GM04503 (cell line): ENCODE data around the gene G6PC2.
"Not testable (repeated sequence)": the region's sequence is repeated elsewhere in the genome, so short reads cannot be mapped to it uniquely, and the experiment has no call there.

Source experiments
- DNase-seq: peaks from one replicate; pipeline ENCODE4 v3.0.0-alpha.2; 2012; ENCODE audit warnings: low read depth

Gene G6PC2, protein sequence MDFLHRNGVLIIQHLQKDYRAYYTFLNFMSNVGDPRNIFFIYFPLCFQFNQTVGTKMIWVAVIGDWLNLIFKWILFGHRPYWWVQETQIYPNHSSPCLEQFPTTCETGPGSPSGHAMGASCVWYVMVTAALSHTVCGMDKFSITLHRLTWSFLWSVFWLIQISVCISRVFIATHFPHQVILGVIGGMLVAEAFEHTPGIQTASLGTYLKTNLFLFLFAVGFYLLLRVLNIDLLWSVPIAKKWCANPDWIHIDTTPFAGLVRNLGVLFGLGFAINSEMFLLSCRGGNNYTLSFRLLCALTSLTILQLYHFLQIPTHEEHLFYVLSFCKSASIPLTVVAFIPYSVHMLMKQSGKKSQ

DNA sequence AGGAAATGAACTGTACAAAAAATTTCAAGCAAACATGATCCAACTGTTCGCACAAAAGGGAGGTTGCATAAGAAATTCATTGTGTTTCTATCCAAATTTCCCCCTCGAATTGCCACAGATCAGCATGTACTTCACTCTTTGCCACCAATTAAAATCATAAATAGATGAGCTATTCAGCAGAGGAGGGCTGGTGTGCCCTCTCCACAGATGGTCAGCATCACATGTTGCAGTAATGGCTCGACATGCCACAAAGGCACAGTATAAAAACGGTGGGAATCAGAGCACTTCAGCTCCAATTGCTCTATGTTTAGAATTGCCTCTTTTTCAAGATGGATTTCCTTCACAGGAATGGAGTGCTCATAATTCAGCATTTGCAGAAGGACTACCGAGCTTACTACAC lies at the start of gene G6PC2:
Gene G6PC2 (plus strand): TSS at position 289 of the 400 bp plus-strand sequence. CDS start 41 bp downstream, at position 330.
- no peak for DNase-seq

DNA sequence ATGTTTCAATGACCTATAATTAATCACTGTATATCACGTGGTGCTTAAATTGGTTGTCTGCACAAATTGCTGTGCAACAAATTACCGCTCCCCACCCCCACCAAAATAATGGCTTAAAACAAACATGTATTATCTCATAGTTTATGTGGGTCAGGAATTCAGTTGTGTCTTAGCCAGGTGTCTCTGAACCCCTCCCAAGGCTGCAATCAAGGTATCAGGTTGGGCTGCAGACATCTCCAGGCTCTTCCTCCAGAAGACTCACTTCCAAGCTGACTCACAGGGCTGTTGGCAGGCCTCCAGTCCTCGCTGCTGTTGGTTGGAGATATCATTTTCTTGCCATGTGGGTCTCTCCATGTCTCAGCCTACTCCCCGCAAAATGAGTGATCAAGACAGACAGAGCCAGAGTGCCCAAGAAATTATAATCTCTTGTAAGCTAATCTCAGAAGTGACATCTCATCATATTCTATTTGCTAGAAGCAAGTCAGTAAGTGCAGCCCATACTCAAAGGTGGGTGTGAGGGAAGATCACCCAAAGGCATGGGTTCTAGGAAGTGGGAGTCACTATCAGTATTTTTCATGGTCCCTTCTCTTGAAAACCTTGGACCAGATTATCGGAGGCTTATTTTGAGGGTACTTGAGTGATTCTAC lies 49.3 kb upstream of the G6PC2 start:
- DNase-seq = peak; percentile 8

DNA sequence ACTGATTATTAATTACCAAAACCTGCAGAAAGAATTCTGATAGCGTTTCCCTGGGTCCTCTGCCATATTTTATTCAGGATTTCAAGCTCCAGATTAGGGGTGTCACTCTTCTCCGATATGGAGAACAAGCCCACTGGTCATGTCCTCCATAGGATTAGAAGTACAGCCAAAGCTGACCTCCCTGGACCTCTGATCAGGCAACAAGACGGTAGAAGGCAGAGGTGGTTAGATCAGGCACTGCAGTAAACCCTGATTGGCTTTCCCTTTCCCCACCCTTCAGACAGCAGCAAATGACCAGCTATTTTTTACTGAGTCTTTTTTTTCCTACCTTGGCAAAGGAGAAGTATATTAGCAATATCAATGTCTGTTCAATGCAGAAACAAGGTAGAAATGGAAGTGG lies 48.6 kb upstream of the G6PC2 start:
- DNase-seq = no peak

DNA sequence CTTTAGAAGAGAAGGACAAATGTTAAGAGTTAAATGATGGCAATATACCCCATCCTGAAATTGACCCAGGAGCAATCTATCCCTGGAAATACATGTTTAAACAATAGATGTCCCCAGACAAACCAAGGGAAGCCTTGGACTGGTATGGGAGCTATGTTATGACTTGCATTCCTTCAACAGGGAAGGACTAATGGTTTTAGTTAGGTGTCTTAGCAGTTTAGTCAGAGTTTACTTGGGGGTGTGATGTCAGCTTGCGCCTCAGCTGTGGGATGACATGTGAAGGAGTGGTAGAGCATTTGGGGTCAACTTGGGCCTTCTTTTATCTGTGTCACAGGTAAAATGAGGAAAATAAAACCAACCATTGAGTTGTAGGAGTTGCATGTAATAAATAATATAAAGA lies 47.6 kb upstream of the G6PC2 start:
- DNase-seq = no peak

DNA sequence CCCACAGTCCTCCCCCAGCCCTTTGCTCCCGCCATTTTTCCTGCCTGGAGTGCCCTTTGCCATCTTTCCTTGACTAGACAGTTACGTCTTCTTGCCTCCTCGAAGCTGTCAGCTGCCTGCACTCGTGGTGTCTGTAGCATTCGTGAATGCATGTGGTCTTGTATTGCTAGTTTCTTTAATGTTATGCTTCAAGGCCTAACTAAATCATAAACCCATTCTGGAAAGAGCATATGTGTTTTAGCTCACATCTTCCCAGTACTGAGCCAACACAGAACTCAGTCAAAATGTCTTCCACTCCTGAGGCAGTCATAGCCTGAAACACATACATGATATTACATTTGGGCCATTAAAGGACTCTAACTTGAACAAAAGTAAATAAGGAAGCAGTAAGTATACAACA lies 46.4 kb upstream of the G6PC2 start:
- no peak for DNase-seq

DNA sequence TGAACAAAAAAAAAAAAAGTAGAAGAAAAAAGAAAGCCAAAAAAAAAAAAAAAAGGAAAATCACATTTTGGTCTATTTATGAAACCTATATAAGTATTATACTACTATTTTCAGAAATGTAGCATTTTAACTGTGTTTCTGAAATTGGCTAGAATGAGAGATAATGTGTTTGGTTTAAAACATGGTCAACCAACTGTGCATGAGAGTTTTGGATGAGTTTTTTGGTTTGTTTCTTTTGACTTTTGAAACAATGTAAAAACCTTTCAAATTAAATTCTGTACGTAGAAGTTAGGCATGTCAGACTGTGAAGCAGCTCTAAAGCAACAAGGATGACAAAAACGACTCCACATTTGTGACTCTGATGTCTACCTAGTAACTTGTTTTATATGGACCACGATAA lies 45.5 kb upstream of the G6PC2 start:
- DNase-seq = no peak

DNA sequence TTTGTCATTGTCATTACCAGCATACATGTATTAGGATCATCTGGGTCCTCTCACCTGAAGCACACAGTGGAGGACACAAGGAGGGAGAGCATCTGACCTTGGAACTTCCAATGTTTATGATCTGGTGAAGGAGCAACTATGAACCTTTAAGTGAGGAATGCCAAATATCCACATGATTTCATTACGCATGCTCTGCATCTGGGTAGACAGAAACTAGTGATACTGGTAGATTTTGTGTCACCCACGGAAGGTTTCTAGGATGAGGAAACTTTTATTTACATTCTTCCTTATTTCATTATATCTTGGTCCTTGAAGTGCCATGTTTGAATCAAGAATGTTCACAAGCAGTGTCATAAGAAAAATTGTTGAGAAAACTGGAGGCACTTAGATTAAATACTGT lies 42.9 kb upstream of the G6PC2 start:
- no peak for DNase-seq

DNA sequence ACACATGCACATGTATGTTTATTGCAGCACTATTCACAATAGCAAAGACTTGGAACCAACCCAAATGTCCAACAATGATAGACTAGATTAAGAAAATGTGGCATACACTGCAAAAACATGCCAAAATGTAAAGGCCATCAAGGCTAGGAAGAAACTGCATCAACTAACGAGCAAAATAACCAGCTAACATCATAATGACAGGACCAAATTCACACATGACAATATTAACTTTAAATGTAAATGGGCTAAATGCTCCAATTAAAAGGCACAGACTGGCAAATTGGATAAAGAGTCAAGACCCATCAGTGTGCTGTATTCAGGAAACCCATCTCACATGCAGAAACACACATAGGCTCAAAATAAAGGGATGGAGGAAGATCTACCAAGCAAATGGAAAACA lies 33.9 kb upstream of the G6PC2 start:
- DNase-seq = not testable (repeated sequence)

DNA sequence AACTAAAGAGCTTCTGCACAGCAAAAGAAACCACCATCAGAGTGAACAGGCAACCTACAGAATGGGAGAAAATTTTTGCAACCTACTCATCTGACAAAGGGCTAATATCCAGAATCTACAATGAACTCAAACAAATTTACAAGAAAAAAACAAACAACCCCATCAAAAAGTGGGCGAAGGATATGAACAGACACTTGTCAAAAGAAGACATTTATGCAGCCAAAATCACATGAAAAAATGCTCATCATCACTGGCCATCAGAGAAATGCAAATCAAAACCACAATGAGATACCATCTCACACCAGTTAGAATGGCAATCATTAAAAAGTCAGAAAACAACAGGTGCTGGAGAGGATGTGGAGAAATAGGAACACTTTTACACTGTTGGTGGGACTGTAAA lies 30.7 kb upstream of the G6PC2 start:
- not testable (repeated sequence) for DNase-seq

DNA sequence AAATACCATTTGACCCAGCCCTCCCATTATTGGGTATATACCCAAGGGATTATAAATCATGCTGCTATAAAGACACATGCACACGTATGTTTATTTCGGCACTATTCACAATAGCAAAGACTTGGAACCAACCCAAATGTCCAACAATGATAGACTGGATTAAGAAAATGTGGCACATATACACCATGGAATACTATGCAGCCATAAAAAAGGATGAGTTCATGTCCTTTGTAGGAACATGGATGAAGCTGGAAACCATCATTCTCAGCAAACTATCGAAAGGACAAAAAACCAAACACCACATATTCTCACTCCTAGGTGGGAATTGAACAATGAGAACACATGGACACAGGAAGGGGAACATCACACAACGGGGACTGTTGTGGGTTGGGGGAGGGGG lies 30.3 kb upstream of the G6PC2 start:
- DNase-seq = not testable (repeated sequence)

DNA sequence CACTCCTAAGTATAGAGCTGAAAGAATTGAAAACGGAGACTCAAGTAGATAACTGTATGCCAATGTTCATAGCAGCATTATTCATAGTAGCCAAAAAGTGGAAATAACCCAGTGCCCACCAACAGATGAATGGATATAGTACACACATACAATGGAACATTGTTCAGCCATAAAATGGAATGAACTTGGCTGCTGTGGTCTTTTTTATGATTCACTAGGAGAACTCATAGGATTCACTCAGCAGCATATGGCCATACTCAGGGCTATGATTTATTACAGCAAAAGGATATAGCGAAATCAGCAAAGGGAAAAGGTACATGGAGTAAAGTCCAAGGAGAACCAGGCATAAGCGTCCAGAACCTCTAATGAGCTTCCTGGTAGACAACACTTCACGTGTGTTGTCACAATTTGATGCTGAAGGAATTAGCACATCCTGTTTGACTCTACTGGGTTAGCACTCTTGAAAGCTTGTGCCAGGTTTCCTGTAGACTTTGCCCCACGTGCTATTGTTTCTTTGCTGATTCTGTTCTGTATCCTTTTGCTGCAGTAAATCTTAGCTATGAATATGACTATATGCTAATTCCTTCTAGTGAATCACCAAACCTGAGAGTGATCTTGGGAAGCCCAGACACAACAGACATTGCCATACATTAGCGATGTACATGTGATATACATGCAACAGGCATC lies 26.6 kb upstream of the G6PC2 start:
- DNase-seq = no peak

DNA sequence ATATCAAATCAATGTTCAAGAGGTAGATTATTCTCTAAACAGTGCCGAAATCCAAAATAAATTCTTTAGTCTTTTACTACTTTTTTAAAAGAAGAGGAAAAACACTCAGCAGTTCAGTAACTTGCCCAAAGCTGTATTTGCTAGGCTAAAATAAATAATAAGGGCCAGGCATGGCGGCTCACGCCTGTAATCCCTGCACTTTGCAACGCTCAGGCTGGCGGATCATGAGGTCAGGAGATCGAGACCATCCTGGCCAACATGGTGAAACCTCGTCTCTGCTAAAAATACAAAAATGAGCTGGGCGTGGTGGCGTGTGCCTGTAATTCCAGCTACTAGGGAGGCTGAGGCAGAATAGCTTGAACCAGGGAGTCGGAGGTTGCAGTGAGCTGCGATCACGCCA lies 18.9 kb upstream of the G6PC2 start:
- not testable (repeated sequence) for DNase-seq

DNA sequence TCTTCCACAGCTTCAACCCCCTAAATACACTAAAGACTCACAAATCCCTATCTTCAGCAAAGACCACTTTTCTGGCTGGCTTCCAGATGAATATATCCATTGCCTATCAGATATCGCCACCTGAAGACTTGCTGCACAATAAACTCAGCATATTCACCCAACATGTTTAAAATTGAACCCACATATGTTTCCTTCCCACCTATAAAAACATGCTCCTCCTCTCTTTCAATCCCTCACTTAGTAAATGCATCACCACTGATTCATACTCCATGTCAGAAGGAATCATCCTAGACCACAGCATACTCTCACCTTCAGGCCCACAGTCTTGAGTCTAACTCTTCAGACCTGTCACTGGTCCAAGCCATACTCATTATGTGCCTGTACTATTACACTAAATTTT lies 16.1 kb upstream of the G6PC2 start:
- DNase-seq = no peak

DNA sequence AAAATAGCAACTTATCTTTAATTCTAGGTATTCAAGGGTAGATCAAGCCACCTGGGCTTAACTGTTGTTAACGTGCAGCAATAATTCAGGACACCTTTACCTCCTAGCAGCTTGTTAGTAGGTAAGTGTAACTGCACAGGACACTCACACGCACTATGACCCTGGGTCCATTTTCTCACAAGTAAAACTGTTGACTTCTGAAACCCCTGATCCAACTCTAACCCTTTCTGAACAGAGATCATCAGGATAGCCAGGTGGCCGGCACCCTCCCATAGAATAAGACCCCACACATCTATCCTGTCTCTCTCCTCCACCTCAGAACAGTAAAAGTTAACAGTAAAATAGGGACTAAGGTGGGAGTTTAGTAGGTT lies 11.5 kb upstream of the G6PC2 start:
- no peak for DNase-seq

DNA sequence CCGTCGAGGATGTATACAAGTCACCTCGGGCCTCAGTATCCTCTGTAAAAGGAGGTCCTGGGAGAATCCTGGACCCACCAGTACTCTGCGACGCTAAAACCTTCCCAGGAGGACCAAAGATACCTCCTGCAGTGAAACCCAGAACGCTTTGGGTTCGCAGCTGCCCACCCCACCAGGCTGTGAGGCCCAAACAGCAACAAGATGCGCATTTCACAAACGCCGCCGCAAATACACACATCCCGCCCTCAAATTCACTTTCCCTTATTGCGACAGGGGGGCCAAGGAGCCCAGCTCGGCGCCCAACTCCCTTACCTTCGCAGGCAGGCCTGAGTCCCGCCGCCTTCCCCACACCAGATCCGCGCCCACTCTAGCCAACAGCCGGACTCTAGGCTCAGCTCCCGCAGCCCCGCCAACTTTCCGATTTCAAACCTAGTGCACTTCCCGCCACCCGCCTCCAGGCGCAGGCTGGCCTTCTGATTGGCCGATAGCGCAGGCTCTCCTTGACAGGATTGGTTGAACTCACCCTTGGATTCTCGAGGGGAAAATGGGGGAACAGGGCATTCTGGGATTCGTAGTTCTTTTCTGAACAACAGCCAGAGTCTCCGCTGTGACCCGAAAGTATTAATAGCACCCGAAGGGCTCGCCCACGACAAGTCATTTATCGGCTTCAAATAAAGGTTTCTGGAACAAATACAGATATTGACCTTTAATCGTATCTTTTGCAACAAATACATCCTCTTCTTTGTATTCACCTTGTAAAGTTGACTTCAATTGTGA lies 10.9 kb upstream of the G6PC2 start, which contains the start of gene SPC25:
Gene SPC25 (minus strand): TSS at position 425 of the 777 bp plus-strand sequence. CDS start 911 bp downstream, outside the sequence.
- DNase-seq = peak; percentile 54

DNA sequence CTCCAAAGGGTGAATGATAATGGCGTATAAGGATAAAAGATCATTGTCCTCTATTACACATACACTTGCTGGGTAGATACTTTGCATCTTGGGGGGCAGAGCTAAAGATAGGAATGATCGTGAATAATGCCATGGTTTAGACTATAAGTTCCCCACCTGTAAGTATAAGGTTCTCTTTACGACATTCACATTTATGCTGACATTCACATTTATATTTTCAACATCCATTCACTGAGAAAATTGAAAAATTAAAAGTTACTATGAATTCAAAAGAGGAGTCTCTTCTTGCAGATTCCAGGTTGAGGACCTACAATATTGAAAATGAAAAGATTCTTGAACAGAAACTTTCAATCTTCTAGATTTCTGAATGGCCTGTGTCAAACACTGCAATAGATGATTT lies 8.8 kb upstream of the G6PC2 start:
- DNase-seq = no peak

DNA sequence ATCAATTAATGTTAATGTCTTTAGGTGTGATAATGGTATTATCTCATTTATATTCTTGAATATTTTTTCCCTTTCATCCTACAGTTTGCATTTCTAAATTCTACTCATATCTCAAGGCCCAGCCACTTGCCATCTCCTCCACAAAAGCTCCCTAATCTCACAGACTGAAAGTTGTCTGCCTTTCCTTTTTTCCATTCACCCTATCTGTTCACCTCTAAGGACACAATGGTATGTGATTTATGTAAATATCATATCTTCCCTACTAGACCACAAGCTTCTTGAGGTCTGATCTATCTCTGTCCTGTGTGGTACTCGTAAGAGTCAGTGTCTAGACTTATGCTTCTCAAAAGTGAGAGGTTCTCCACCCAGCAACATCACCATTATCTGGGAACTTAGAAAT lies 7.0 kb upstream of the G6PC2 start:
- DNase-seq = no peak

DNA sequence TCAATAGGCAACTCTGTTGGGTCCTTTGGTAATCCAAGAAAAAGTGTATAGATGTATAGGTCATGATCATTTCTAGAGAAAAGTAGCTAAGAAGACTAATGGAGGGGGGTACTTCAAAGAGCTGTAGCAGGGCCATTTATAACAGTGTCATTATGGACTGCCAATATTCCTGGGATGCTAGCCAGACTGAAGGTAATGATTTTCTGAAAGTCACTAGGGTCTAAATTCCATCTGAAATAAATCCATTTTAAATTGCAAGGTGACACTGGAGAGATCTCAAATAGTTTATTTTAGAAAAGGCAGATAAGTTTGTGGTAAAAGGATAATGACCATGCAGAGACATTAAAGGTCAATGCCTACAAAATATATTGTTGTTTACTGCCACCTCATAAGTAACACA lies 6.4 kb upstream of the G6PC2 start:
- DNase-seq = no peak

DNA sequence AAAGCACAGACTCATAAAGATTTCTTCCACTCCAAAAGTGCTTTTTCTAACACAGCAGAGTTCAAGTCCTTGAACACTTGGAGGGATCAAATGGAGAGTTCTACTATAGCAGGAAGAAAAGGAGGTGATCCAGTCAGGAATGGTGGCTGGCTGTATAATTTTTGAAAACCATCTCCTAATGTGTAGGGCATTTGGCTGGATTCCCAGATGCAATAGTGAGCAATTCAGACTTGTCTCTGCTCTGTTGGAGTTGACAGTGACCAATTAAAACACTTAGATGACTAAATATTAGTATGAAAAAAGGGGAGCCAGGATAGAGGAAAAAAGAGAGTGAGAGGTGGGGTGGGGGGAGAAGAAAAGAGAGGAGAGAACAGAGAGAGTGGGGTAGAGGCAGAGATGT lies 5.3 kb upstream of the G6PC2 start:
- DNase-seq = no peak

DNA sequence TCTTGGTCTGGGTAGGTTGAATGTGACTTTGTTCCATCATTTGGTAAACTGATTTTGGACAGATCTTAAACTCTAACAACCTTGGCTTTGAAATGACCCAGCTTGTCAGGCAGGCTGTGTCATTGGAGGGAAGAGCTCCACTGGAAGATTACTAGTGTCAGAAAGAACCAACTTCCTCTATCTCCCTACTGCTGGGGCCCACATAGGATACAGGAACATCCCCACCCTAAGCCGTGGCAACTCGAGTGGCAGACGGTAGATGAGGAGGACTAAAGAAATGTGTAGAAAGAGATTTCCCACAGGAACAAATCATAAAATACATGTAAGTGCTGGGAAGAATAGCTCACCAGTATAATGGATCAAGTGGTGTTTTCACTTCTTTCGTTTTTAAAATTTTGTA lies 4.3 kb upstream of the G6PC2 start:
- DNase-seq = no peak

DNA sequence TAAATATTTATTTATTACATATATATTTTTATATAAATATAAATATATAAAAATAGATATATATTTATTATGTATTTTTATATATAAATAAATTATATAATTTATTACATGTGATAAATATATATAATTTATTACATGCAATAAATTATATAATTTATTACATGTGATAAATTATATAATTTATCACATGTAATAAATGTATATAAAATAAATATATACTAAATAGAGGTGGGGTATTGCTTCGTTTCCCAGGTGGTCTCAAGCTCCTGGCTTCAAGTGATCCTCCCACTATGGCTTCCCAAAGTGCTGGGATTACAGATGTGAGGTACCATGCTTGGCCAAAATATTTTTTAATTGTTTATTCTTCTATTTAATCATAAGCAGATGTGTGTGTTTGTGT lies 3.6 kb upstream of the G6PC2 start:
- no peak for DNase-seq

DNA sequence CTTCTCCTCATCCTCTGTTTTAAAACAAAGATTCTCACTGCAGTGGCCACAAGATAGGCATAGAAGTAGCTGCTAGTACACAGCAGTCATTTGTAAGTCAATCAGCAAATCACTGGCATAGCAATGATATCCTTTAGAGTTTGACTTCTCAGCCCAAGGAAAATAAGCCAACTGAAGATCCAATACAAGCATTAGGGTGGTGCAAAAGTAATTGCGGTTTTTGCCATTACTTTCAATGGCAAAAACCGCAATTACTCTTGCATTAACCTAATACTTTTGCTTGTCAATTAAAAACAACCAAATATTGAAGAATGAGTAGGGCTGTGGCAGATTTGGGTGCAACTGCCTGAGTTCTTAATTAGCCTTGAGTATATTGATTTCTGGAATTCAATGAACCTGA lies 2.8 kb downstream of the G6PC2 start:
- DNase-seq = no peak
